GM19238 (cell line): Measurements from ENCODE around the gene LAD1.

Experiments used
- DNase-seq: peaks from one replicate; pipeline ENCODE4 v3.0.0; 2011; ENCODE audit warnings: low spot score; ENCODE audit not compliant: insufficient read length

Gene LAD1

GRCh38 chr1:201349092-201349491, 50.0 kb downstream of the LAD1 start:
- no peak for DNase-seq

- peak; percentile 44 for DNase-seq
Measured at GRCh38 chr1:201348211-201348566, 50.9 kb downstream of the LAD1 start.

GRCh38 chr1:201347498-201348210, 51.5 kb downstream of the LAD1 start:
- DNase-seq, result no peak

DNA sequence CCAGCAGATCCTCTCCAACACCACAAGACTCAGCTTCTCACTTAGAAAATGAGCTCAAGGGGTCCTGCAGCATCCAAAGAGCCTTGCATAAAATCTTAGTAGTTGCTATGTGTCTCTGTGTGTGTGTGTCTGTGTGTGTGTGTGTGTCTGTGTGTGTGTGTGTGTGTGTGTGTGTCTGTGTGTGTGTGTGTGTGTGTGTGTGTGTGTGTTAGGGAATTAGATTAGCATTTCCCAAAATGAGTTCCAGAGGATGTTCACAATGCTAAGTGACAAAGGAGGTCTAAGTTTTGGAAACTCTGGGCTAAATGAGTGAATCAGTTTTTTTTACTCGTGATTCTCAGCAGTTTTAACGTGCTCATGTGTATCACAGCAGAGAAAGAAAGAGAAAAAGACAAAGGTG, 52.1 kb downstream of the LAD1 start:
- no peak for DNase-seq

DNA sequence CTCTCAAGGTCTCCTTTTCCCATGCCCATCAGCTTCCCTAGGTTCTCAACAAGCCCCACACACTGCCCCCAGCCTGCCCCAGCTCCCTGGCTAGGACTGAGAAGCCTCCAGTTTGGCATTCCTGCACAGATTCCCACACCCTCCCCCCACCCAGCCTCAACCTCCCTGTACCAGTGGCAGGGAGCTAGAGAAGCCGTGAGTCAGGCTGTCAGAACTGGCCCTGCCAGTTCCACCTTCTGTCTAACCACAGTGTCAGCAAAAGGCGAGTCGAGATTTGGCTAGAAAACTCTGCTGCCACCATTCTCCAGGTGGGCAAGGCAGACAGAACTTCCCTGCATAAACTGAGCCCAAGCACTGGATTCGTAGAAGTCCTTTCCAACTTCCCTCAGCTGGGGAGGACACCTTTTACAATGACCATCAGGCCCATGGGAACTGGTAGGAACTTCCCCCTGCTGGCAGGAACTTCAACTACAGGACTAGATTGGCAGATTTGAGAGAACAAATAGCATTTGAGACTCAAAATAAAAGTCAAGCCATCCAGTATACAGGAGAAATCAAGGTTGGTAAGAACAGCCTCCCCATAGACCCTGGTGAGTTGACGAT, 52.7 kb downstream of the LAD1 start:
- DNase-seq, result no peak

DNA sequence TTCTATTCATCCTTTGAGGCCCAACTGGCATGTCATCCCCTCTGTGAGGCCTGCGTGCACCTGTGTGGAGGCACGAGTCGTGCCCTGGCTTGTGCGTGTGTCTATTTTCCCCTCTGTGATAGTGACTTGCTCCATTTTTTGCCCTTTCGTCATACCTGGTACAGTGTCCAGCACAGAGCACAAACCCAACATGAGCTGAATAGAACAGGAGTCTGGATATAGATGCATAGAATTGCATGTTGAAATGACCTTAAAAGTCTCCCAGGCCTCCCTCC, 54.1 kb downstream of the LAD1 start:
- DNase-seq, result no peak

- DNase-seq, result no peak
Measured at GRCh38 chr1:201344206-201345080, 54.7 kb downstream of the LAD1 start.

- DNase-seq, result no peak
Measured at GRCh38 chr1:201341377-201341776, 57.7 kb downstream of the LAD1 start.

- DNase-seq, result no peak
Measured at GRCh38 chr1:201336711-201337450, 62.2 kb downstream of the LAD1 start.

- no peak for DNase-seq
Measured at GRCh38 chr1:201335901-201336300, 63.2 kb downstream of the LAD1 start.

- DNase-seq, result no peak
Measured at GRCh38 chr1:201335174-201335870, 63.8 kb downstream of the LAD1 start.

DNA sequence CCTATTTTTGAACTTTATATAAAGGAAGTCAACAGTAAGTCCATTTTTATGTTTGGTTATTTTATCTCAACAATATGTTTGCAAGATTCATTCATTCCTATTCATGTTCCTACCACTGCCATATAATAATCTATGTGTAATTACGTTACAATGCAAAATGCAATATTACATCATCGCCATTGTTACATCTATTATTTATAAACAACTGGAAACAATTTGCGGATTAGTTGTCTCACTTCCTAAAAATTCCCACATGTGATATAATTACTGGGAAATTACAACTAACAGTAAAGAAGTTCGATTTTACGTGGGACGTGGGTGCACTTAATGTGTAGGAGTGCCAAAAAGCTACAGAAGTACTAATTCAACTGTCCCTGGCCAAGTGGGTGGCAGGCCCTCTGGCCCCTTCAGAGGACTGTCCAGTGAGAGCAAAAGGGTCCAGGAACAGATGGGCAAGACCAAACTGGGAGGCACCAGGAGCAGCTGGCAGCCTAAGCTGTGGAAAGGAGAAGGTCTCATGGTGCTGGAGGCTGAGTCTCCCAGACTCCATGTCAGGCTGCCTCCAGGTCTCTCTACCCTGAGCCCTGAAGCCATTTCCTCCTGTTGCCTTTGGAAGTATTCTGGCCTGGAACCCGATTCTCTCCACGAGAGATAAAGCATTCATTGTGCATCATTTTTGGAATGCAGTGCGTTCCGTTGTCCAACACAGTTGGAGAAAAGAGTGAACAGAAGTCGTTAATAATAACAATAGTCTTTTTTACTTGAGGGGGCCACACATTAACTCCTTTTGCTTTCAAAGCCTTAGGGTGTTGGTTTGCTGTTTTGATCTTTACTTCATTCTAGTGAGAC, 64.6 kb downstream of the LAD1 start:
- no peak for DNase-seq

DNA sequence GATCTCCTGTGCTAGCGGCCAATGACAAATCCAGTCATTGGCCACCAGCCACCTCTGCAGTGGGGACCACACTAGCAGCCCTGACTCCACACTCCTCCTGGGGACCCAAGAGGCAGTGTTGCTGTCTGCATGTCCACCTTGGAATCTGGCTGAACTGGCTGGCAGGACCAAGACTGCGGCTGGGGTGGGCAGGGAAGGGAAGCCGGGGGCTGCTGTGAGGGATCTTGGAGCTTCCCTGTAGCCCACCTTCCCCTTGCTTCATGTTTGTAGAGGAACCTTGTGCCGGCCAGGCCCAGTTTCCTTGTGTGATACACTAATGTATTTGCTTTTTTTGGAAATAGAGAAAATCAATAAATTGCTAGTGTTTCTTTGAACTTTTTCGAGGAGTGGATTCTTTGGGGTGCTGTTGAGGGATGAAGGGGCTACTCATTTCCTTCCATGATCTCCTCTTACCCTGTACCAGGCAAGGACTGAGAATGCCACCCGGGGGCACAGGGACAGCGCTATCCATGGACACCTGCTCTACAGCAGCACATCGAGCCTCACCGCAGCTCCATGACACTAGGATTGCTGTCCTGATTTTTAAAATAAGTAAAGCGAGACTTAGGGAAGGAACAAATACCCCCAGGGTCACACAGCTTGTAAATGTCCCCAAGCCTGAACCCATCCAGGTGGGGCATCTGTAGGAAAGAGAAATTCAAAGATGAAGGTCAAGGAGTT, 66.3 kb downstream of the LAD1 start:
- DNase-seq, result no peak

- DNase-seq, result no peak
Measured at GRCh38 chr1:201332021-201332420, 67.1 kb downstream of the LAD1 start.

DNA sequence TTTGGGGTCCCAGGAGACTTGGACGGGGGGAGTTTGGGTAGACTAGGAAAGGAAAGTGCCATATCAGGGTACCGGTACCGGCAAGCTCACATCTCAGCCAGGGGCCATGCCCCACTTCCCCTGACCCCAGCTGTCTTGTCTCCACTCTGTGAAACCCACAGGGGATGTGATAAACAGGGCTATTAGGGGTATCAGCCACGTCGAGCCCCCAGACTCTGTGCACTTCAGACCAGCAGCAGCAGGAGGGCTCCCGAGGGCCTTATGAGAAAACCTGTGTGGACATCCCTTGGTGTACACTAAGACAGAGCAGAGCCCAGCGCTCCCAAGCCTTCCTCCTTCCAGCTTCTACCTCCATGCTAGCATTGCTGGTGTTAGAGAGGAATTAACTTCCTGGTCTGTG, 68.0 kb downstream of the LAD1 start:
- no peak for DNase-seq
